Liver (tissue), 3 donors: ENCODE results near the gene DSCAM.

Source experiments
- HNF4A ChIP-seq, 2 donors: conservative IDR thresholded peaks; 2 replicates each; pipeline ENCODE4 v1.6.1; 2016; ENCODE audit warnings: antibody characterized with exemption in 2 of 2, mild to moderate bottlenecking in 2 of 2
- JUND ChIP-seq, 2 donors: IDR thresholded peaks; 2 replicates each; pipeline ENCODE4 v1.6.1; 2016; ENCODE audit warnings: antibody characterized with exemption in 2 of 2
- RXRA ChIP-seq, 2 donors: IDR thresholded peaks; 2 replicates each; pipeline ENCODE4 v1.6.1; 2017 to 2018; ENCODE audit warnings: antibody characterized with exemption in 2 of 2, mild to moderate bottlenecking in 1 of 2
- TAF1 ChIP-seq: conservative IDR thresholded peaks from 2 replicates; pipeline ENCODE4 v1.6.1; 2016; ENCODE audit warnings: antibody characterized with exemption, mild to moderate bottlenecking
- TF ChIP-seq, protein P1 (sequence below): fragments of 150-350 bp; IDR thresholded peaks from 2 replicates; pipeline ENCODE4 v1.5.1; 2017; ENCODE audit warnings: improper control_type of control experiment, low read depth, low read length; ENCODE audit not compliant: missing input control
- TF ChIP-seq, protein P2 (sequence below): IDR thresholded peaks from 2 replicates; pipeline ENCODE4 v1.6.1; 2016; ENCODE audit warnings: antibody characterized with exemption, mild to moderate bottlenecking
- TF ChIP-seq, protein P3 (sequence below): IDR thresholded peaks from 2 replicates; pipeline ENCODE4 v1.6.1; 2016; ENCODE audit warnings: antibody characterized with exemption
- donor health status: healthy.
- donor health status: healthy.

DNA sequence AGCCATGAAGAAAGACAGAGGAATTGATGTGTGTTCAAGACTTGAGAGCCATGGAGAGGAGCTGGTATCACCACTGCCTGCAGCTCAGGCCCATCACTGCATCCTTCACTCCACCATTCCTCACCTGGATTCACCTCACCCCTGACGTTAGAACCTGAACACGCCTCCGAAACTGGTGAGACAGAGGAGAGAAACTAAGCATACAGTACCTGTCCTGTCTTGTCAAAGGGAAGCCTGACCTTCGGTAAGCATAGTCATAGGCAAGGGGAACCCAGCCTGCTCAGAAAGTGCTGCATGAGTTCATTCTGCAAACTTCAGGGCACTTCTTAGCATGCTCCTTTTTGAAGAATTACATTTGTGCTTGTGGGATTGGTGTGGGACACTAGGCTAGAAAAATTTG, 425.8 kb downstream of the DSCAM start:
- TF ChIP-seq, protein P1, sequence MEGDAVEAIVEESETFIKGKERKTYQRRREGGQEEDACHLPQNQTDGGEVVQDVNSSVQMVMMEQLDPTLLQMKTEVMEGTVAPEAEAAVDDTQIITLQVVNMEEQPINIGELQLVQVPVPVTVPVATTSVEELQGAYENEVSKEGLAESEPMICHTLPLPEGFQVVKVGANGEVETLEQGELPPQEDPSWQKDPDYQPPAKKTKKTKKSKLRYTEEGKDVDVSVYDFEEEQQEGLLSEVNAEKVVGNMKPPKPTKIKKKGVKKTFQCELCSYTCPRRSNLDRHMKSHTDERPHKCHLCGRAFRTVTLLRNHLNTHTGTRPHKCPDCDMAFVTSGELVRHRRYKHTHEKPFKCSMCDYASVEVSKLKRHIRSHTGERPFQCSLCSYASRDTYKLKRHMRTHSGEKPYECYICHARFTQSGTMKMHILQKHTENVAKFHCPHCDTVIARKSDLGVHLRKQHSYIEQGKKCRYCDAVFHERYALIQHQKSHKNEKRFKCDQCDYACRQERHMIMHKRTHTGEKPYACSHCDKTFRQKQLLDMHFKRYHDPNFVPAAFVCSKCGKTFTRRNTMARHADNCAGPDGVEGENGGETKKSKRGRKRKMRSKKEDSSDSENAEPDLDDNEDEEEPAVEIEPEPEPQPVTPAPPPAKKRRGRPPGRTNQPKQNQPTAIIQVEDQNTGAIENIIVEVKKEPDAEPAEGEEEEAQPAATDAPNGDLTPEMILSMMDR = no peak
- TF ChIP-seq, protein P2, sequence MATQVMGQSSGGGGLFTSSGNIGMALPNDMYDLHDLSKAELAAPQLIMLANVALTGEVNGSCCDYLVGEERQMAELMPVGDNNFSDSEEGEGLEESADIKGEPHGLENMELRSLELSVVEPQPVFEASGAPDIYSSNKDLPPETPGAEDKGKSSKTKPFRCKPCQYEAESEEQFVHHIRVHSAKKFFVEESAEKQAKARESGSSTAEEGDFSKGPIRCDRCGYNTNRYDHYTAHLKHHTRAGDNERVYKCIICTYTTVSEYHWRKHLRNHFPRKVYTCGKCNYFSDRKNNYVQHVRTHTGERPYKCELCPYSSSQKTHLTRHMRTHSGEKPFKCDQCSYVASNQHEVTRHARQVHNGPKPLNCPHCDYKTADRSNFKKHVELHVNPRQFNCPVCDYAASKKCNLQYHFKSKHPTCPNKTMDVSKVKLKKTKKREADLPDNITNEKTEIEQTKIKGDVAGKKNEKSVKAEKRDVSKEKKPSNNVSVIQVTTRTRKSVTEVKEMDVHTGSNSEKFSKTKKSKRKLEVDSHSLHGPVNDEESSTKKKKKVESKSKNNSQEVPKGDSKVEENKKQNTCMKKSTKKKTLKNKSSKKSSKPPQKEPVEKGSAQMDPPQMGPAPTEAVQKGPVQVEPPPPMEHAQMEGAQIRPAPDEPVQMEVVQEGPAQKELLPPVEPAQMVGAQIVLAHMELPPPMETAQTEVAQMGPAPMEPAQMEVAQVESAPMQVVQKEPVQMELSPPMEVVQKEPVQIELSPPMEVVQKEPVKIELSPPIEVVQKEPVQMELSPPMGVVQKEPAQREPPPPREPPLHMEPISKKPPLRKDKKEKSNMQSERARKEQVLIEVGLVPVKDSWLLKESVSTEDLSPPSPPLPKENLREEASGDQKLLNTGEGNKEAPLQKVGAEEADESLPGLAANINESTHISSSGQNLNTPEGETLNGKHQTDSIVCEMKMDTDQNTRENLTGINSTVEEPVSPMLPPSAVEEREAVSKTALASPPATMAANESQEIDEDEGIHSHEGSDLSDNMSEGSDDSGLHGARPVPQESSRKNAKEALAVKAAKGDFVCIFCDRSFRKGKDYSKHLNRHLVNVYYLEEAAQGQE = no peak
- TF ChIP-seq HNF4A (conservative IDR thresholded peaks at IDR 0.05) = no peak
- TF ChIP-seq JUND (IDR thresholded peaks at IDR 0.05) = no peak
- TF ChIP-seq TAF1 = no peak
- no peak for TF ChIP-seq RXRA (IDR thresholded peaks at IDR 0.05)
- TF ChIP-seq, protein P3, sequence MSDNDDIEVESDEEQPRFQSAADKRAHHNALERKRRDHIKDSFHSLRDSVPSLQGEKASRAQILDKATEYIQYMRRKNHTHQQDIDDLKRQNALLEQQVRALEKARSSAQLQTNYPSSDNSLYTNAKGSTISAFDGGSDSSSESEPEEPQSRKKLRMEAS = no peak
